HG02610 (cell line): ENCODE data around the gene DNAH8.

ENCODE experiments used
- ATAC-seq: cut with Tn5 transposase; IDR thresholded peaks from one replicate; pipeline ENCODE4 v1.9.1; 2021; ENCODE audit warnings: mild to moderate bottlenecking, moderate library complexity; ENCODE audit not compliant: unreplicated experiment

The DNAH8 gene

DNA sequence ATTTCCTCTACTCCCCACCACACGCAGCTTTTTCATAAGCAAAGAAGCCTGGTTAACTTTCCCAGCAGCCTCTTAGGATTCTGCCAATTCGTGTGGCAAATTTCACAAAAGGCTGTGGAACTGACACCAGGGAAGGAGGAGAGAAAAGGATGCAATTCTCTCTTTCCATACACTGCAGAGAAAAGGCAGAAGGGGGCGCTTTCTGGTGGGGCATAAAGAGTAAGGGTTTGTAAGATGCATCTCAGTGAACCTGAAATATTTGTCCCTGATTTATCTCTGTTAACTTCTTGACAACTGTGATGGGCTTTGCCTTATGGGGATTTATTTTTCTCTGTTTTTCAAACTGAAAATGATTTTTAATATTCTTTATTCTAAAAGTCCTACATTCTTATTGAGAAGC, 288.0 kb downstream of the DNAH8 start:
- ATAC-seq: no peak

DNA sequence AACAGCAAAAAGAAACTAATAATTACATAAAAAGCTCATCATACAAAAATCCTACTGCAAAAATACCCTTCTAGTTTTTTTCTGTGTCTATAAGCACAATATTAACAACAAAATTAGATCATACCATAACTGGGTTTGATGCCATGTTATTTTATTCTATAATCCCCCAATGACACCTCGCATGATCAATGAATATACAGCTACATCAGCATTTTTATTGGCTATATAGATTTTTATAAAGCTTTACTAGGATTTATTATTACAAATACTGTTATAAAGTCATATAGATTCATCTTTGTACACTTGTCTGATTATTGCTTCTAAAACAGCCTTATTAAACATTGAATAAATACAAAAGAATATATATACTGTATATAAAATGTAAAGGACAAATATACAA, 288.4 kb downstream of the DNAH8 start:
- ATAC-seq: no peak

DNA sequence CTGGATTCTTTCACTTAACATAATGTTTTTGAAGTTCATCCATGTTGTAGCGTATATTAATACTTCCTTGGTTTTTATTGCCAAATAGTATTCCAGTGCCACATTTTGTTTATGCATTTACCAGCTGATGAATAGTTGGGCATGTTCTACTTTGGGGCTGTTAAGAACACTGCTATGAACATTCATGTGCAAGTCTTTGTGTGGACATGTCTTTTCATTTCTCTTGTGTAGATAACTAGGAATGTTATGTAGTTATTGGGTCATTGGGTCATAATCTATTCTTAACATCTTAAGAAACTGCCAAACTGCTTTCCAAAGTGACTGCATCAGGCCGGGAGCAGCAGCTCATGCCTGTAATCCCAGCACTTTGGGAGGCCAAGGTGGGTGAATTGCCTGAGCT, 289.7 kb downstream of the DNAH8 start:
- no peak for ATAC-seq

DNA sequence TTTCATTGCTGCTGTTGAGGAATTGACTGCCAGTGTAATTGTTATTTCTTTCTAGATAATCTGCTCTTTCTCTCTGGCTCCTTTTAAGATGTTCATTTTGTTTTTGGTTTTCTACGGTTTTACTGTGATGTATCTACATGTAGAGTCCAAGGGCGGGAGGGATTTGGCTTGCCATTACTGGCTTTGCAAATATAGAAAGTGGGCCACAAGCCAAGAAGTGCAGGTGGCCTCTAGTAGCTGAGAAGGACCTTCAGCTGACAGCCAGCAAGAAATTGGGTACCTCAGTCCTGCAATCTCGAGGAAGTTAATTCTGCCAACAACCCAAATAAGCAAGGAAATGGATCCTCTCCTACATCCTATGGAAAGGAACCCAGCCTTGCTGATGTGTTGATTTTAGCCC, 290.7 kb downstream of the DNAH8 start:
- ATAC-seq: no peak

DNA sequence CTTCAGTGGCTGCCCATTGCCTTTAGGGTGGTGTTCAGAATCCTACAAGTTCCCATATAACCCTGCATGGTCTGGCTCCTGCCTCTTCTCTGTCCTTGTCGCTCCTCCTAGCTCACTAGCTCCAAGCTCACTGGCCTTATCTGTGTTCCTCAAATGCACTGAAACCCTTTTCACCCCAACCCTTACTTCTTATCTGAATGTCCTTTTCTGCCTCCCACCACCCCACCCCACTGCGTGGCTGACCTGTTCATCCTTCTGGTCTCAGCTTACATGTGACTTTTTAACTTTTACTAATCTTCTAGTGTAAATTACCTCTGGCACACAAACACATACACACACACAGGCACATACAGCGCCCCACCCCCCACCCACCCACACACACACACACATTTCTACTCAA, 292.5 kb downstream of the DNAH8 start:
- no peak for ATAC-seq

DNA sequence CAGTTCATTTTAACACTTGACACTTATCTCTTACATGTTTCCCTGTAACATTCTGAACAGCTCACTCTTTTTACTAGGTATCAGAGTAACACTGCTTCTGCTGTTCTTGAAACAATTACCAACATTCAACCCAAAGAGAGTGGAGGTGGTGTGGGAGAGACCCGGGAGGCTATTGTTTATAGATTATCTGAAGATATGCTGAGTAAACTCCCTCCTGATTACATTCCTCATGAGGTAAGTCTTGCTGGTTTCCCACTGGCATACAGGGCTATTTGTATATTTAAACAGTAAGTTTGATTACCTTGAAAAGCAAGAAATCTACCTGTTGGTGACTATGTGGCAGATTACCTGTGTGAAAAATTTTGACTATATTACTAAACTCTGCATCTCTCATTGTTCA, 293.6 kb downstream of the DNAH8 start:
- ATAC-seq: no peak

DNA sequence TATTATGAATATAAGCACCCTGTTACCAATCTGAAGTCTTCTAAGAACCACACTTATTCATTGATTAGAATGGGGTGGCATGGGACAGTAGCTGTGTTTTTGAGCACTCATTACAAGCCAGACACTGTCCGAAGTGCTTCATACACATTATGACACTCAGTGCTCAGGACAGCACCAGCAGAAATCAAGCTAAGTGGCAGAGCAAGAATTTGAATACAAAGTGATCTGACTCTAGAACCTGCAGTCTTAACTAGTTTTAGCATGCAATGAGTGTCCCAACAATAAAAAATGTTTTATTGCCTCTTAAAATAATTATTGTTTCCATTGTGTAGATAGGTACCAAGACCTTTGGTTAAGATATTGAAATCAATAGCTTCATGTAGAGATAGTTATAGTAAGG, 294.4 kb downstream of the DNAH8 start:
- no peak for ATAC-seq

DNA sequence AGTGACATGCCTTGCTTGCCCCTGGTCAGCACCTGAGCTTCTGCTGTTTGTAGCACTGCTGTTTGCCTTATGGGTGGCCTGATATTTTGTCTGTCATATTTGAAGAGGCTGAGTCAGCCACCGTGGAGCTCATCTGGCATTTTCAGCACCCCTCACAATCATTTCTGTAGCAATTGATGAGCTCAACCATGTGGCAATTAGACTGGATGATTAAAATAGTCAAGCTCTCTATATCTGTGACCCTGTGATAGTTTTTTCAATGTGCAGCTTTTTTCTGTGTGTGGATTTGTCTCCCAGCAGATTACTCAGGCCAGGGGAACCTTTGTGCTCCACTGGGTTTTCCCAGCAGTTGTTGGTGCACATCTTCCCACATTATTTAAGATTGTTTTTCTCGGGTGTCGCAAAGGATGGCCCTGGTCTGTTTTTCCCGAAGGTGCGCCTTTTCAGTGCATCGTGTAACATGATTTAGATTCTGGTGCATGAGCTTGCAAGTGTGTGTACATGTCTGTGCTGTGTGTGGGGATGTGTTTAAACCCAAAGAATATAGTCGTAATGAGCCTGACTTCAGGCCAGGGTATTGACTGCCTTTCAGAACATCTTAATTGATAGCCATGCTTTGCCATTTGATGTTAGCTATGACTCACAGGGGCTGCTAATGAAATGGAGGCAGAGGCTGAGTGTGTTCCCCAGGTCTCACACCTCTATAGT, 301.9 kb downstream of the DNAH8 start:
- no peak for ATAC-seq

DNA sequence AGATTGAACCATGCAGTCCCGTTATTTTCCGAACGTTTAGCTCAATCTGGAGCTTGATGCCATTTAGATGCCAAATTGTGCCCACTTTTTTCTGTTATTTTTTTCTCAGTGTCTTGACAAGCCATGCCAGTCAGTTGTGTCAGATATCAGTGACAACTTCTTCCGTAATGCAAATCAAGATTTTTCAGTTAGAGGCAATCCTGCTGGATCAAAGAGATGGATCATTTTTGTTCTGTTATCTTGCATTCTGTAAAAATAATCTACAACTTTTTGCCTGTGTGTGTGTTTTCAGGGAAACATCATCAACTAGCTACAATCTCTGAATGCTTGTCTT, 302.4 kb downstream of the DNAH8 start:
- ATAC-seq: no peak

DNA sequence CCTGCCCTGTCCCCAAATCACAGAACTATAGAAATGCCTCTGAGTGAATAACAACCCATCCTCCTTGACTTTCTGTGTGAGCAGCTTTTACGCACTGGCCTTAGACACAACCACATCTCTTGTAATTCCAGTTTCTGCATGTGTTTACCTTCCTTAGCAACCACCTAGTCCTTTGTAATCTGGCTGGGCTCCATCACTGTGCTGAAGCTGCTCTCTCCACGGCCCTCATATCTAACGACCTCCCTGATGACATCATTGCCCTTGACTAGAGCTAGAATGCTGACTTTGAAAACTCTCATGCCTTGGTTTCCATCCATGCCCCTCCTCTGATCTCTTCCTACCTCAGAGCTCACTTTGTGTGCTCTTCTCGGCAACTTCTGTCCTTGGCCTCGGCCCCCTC, 303.0 kb downstream of the DNAH8 start:
- ATAC-seq: no peak

DNA sequence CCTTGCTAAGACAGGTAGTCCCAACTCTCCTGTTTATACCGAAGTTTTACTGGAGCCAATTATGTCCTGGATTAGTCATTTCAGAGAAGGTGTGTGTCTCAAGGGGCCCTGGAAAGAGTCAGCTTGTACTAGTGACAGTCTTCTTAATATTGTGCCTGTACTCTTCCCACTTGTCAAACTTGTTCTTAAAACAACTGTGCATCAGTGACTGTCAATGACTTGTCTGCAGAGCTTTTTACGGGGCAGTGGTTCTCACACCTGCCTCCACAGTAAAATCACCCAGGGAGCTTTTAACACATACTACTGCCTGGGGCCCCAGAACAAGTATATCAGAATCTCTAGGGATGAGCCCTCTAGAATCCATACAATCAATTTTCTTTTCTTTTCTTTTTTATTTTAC, 305.0 kb downstream of the DNAH8 start:
- ATAC-seq: no peak

DNA sequence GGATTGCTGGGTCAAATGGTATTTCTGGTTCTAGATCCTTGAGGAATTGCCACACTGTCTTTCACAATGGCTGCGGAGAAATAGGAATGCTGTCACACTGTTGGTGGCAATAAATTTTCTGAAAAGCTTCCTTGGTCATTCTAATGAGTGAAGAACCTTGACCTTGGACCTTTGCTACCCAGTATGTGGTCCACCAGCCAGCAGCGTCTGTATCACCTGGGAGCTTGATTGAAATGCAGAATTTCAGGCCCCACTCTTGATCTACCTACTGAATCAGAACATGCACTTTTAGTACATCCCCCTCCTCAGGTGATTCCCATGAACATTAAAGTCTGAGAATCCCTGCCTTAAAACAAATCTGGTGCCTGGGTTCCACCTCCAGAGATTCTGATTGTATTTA, 305.9 kb downstream of the DNAH8 start:
- ATAC-seq: no peak

DNA sequence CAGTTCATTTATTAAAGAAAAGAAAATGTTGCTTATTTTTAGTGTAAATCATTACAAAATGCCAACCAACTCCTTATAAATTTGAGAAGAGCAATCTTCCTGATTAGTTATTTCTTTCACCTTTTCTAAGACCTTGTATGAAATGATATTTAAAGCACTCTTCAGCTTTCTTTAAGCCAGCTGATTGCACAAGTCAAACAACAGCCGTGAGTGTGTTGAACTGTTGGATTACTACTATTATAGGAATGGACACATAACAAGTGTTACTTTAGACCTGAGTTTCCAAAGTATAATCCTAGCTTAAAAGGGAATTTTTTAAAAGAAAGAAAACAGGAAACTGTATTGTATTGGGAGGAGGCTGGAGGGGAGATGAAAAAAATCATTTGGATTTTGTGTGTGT, 306.7 kb downstream of the DNAH8 start:
- no peak for ATAC-seq

DNA sequence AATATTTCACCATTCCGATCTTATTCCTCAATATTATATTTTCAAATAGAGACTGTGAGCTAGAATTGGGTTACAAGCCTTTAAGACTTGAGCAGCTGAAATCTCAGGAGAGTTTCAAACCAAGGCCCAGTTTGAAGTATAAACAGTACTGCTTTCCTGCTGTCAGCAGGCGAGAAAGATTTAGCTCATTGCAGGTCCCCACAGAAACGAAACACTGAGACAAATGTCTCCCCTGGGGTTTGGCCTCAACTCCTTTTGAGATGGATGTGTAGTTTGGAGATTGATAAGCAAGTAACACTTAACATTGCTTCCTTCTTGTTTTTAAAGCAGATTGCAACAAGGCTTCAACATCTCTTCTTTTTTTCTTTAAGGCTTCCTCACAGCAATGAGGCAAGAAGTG, 311.1 kb downstream of the DNAH8 start:
- no peak for ATAC-seq

DNA sequence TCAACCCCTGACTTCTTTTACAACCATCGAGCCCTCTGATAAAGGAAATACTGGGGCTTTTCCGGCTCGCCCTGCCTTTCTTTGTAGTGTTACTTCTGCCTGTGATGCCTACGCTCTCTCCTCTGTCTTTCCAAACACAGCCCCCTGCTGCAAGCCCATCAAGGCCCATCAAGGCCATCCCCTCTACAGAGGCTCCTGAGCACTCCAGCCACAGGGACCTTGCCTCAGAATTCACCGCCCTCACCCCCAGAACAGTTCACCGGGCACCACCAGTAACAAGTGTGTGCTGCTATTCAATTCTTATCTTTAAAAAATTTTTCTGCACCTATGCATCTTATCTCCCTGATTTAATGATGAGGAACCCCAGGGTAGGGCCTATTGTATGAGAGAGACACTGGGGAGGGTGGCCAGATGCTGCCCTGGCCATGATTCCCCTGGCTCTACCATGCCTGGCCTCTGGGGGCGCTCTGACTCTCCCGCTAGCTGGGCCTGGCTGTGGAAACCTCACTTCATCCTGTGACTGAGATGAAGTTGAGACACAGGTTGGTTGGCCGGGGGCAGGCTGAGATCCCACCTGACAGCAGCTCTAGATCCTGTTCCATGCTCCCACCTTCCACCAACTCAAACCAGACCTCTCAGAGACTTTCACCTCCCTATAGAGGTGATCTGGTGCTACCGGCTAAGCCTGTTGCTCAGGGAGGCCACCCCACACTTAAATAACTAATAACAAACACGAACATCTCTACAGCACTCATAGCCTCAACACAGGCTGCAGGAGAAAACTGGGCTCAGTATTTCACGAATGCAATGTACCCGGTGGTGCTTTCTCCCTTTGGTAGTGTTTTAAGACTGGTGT, 314.3 kb downstream of the DNAH8 start:
- ATAC-seq: peak; percentile 41

DNA sequence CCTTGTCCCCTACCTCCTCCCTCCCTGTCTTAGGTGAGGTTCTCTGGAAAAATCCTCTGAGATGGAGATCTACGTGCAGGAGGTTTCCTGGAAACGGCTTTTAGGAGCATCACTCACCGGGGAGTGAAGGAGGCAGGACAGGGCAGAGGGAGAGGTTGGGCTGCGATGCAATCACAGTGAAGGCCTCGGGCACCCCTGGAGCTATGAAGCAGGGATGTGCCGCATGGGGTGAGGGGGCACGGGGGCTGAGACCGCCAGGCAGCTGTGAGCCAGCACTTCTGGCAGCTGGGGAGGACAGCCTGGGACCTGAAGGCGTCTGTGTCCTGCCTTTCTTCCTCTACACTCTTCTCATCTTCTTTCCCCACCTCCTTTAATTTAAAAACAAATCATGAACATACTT, 320.6 kb downstream of the DNAH8 start:
- no peak for ATAC-seq

DNA sequence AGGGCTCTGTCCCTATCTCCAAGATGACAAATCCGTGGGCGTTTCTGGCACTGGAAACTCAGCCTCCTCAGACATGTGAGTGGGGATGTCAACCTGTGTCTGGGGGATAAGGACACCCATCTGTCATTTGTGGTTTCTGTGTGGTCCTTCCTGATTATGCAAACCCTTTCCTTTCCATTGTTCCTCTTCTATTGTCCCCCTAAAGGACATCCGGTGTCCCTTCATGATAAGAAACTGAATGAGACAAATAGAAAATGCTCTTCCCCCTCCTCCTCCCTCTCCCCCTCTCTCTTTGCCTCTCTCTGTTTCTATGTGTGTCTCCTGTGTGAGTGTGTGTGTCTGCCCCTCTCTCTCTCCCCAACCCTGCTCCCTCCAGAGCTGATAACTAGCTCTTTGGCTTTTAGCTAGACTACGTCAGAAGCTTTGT, 322.0 kb downstream of the DNAH8 start:
- ATAC-seq: no peak

DNA sequence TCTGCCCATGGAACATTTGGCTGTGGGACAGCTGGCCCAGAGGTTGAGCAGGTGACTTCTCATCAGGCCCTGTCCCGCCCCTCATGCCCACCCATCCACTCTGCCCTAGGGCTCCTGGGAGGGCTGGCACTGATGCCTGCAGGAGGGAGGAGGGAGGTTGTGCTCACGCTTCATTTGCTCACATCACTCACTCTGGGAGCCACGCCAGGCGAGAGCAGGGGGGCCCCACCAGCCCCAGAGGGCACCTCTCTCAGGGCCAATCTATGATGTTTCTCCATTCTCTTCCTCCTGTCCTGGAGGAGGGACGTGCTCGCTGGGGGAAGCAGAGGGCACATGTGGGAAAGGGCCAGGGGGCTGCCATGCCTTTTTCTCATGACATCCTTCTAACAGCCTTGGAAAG, 322.6 kb downstream of the DNAH8 start:
- no peak for ATAC-seq

DNA sequence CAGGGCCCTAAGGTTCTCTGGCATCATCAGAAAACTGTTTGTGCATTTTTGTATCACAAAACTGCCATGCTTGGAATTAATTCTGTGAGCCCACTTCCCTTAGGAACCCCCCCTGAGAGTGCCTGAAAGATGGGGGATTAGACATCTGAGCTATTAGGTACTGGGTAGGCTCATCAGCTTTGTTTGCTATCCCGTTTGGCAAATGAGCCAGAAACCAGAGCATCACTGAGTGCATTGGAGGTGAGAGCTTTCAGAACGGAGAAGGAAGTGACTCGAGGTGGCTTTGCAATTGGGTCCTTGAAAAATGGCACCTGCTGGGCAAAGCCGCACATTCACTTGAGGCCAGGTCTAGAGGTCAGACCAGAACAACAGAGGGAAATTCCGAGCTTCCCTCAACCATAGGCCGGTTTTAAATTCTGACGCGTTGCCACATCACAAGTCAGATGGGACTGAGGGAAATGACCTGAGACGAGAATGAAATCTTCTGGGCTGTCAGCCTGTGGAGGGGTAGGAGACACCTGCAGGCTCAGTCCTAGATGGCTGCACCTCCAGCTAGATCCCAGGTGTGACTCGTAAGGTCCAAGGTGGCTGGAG, 325.1 kb downstream of the DNAH8 start:
- ATAC-seq: no peak

DNA sequence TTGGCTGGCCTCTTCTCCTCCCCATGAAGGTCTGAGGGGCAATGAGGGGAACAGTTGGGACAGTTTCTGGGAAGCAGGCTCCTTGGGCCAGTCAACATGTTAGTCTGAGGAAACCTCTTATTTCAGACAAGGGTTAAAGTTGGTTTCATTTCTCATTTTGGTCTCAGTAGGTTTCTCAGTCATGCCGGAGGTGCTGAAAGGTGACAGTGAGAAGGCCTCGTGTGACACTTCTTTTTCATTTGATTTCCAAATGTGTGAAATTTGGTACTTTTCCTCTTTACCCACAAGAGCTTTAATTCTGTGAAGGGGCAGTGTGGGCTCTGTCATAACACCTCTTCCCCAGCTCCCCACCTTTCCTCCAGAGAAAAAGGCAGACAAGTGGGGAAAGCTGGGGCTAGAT, 326.0 kb downstream of the DNAH8 start:
- peak; percentile 71 for ATAC-seq

DNA sequence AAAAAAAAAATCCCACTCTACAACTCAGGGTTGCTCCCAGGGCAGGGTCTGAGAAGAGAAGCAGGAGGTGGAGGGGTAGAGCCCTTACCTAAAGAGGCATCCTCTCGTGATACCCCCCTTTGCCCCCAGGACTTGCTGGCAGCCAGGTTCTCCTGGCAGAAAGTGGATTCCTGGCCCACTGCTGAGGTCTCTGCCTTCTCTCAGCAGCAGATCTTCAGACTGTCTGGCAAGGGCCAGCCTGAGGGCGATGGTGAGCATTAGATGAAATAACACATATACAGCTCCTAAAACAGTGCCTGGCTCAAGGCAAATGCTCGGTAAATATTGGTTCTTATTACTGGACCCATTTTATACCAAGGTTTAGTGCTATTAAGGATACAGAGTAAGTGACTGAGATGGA, 328.7 kb downstream of the DNAH8 start:
- ATAC-seq: no peak

DNA sequence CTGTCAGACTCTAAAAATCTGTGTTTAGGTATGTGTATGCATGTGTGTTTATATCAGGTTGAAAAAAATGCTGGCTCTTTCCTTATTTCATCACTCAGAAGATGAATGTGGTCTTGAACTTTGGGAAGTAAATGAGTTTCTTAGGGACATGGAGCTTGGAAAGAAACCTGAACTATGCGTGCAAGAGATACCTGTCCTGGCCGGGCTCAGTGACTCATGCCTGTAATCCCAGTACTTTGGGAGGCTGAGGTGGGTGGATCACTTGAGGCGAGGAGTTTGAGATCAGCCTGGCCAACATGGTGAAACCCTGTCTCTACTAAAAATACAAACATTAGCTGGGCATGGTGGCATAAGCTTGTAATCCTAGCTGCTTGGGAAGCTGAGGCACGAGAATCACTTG, 329.1 kb downstream of the DNAH8 start:
- no peak for ATAC-seq
